ENCODE measurements around the gene ZFP69. TPM values are rescaled to one million over a fixed set of nuclear protein-coding genes. Genes with fewer than 3 reads are reported as not detected.

ZFP69 gene
- total RNA-seq, 1 donor from 2014 or later = 8.9 TPM

GRCh38 chr1:40435471-40435870 is 41.6 kb upstream of the ZFP69 start:
- no peaks in the 10 kb centered on the region for H3K4me1 ChIP-seq
- no peaks in the 10 kb centered on the region for H3F3A ChIP-seq (ENCODE audit: low read depth)
- no peak overlapping the region for H3K9ac ChIP-seq
- TF ChIP-seq EZH2 (IDR thresholded peaks at IDR 0.05) (no peak), CTCF (IDR thresholded peaks at IDR 0.05) (no peak), EZH2phosphoT487 (IDR thresholded peaks at IDR 0.05) (no peak)
- no peak overlapping the region for H3K27ac ChIP-seq
- no peak overlapping the region for H3K4me2 ChIP-seq
- H3K36me3 Mint-ChIP-seq = no peaks in the 10 kb centered on the region
- H3K4me3 ChIP-seq = no peak overlapping the region
- no peaks in the 10 kb centered on the region for H3K9me3 ChIP-seq (ENCODE audit: low read depth)
- no peak overlapping the region for H3K27ac Mint-ChIP-seq
- no peaks in the 10 kb centered on the region for H3K9me3 Mint-ChIP-seq
- H3K4me3 Mint-ChIP-seq = no peak overlapping the region
- no peaks in the 10 kb centered on the region for H3K27me3 ChIP-seq
- H3K79me2 ChIP-seq (ENCODE audit: low read depth) = no peaks in the 10 kb centered on the region
- H3K4me1 Mint-ChIP-seq = no peaks in the 10 kb centered on the region
- H4K20me1 ChIP-seq (ENCODE audit: low read depth) = no peaks in the 10 kb centered on the region
- no peak overlapping the region for H2AFZ ChIP-seq (replicated peaks)
- DNase-seq (ENCODE audit: low spot score) = no peak
- H3K36me3 ChIP-seq = no peaks in the 10 kb centered on the region
- H3K27me3 Mint-ChIP-seq (ENCODE audit: insufficient read depth, low read depth) = no peaks in the 10 kb centered on the region

GRCh38 chr1:40435876-40436275 is 41.2 kb upstream of the ZFP69 start:
- H3K4me2 ChIP-seq = no peak overlapping the region

GRCh38 chr1:40438391-40439015 is 38.6 kb upstream of the ZFP69 start:
- no peaks in the 10 kb centered on the region for H3K27me3 ChIP-seq
- no peak overlapping the region for H3K4me3 ChIP-seq
- no peak overlapping the region for H3K4me3 Mint-ChIP-seq
- H3K9me3 Mint-ChIP-seq = no peaks in the 10 kb centered on the region
- H4K20me1 ChIP-seq (ENCODE audit: low read depth) = no peaks in the 10 kb centered on the region
- H3K9me3 ChIP-seq (ENCODE audit: low read depth) = no peaks in the 10 kb centered on the region
- peak; percentile 38 for DNase-seq (ENCODE audit: low spot score)
- no peaks in the 10 kb centered on the region for H3K4me1 Mint-ChIP-seq
- H3K4me2 ChIP-seq = no peak overlapping the region
- no peaks in the 10 kb centered on the region for H3K36me3 ChIP-seq
- no peak overlapping the region for H3K9ac ChIP-seq
- no peak for TF ChIP-seq EZH2phosphoT487 (IDR thresholded peaks at IDR 0.05)
- TF ChIP-seq EZH2 (IDR thresholded peaks at IDR 0.05) = no peak
- peak; percentile 75 for TF ChIP-seq CTCF (IDR thresholded peaks at IDR 0.05)
- no peak overlapping the region for H2AFZ ChIP-seq (replicated peaks)
- H3F3A ChIP-seq (ENCODE audit: low read depth) = no peaks in the 10 kb centered on the region
- no peaks in the 10 kb centered on the region for H3K36me3 Mint-ChIP-seq
- H3K79me2 ChIP-seq (ENCODE audit: low read depth) = no peaks in the 10 kb centered on the region
- H3K27ac Mint-ChIP-seq = no peak overlapping the region
- no peaks in the 10 kb centered on the region for H3K27me3 Mint-ChIP-seq (ENCODE audit: insufficient read depth, low read depth)
- H3K27ac ChIP-seq = no peak overlapping the region
- H3K4me1 ChIP-seq = no peaks in the 10 kb centered on the region

More at GRCh38 chr1:40435876-40436275, 41.2 kb upstream of the ZFP69 start:
- no peaks in the 10 kb centered on the region for H4K20me1 ChIP-seq (ENCODE audit: low read depth)
- no peak overlapping the region for H3K27ac Mint-ChIP-seq
- no peaks in the 10 kb centered on the region for H3K9me3 ChIP-seq (ENCODE audit: low read depth)
- H2AFZ ChIP-seq (replicated peaks) = no peak overlapping the region
- no peaks in the 10 kb centered on the region for H3K79me2 ChIP-seq (ENCODE audit: low read depth)
- no peak for DNase-seq (ENCODE audit: low spot score)
- no peaks in the 10 kb centered on the region for H3K4me1 ChIP-seq
- H3K4me1 Mint-ChIP-seq = no peaks in the 10 kb centered on the region
- H3K27me3 ChIP-seq = no peaks in the 10 kb centered on the region
- TF ChIP-seq EZH2phosphoT487 (IDR thresholded peaks at IDR 0.05) (no peak), EZH2 (IDR thresholded peaks at IDR 0.05) (no peak), CTCF (IDR thresholded peaks at IDR 0.05) (no peak)
- H3K27me3 Mint-ChIP-seq (ENCODE audit: insufficient read depth, low read depth) = no peaks in the 10 kb centered on the region
- H3K36me3 Mint-ChIP-seq = no peaks in the 10 kb centered on the region
- H3K4me3 Mint-ChIP-seq = no peak overlapping the region
- no peak overlapping the region for H3K27ac ChIP-seq
- no peak overlapping the region for H3K4me3 ChIP-seq
- no peaks in the 10 kb centered on the region for H3K9me3 Mint-ChIP-seq
- H3K9ac ChIP-seq = no peak overlapping the region
- H3K36me3 ChIP-seq = no peaks in the 10 kb centered on the region
- H3F3A ChIP-seq (ENCODE audit: low read depth) = no peaks in the 10 kb centered on the region
